HG03521 (cell line): ENCODE measurements around the gene CRELD1.
"Not testable (repeated sequence)": the region's sequence is repeated elsewhere in the genome, so short reads cannot be mapped to it uniquely, and the experiment has no call there.

ENCODE experiments used
- ATAC-seq: cut with Tn5 transposase; IDR thresholded peaks from one replicate; pipeline ENCODE4 v1.9.1; 2021; ENCODE audit warnings: mild to moderate bottlenecking, moderate library complexity; ENCODE audit not compliant: unreplicated experiment

CRELD1 gene

DNA sequence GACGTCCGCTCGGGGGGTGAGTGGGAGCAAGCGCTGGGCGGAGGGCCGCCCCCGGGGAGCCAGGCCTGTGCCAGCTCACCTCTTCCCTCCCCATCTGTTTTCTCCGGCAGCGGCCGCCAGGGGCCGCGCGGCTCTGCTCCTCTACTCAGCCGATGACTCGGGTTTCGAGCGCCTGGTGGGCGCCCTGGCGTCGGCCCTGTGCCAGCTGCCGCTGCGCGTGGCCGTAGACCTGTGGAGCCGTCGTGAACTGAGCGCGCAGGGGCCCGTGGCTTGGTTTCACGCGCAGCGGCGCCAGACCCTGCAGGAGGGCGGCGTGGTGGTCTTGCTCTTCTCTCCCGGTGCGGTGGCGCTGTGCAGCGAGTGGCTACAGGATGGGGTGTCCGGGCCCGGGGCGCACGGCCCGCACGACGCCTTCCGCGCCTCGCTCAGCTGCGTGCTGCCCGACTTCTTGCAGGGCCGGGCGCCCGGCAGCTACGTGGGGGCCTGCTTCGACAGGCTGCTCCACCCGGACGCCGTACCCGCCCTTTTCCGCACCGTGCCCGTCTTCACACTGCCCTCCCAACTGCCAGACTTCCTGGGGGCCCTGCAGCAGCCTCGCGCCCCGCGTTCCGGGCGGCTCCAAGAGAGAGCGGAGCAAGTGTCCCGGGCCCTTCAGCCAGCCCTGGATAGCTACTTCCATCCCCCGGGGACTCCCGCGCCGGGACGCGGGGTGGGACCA is 632 bp upstream of the CRELD1 start:
- peak; percentile 58 for ATAC-seq

DNA sequence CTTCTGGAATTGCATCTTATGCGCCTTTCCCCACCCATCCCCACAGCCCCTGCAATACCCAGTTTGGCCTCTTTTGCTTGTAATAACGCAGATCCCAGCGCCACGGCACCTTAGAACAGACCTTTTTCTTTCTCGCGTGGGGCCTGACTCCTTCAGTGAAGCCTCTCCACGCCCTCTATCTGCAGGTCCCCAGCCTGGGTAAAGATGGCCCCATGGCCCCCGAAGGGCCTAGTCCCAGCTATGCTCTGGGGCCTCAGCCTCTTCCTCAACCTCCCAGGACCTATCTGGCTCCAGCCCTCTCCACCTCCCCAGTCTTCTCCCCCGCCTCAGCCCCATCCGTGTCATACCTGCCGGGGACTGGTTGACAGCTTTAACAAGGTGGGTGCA is 594 bp downstream of the CRELD1 start:
- no peak for ATAC-seq

DNA sequence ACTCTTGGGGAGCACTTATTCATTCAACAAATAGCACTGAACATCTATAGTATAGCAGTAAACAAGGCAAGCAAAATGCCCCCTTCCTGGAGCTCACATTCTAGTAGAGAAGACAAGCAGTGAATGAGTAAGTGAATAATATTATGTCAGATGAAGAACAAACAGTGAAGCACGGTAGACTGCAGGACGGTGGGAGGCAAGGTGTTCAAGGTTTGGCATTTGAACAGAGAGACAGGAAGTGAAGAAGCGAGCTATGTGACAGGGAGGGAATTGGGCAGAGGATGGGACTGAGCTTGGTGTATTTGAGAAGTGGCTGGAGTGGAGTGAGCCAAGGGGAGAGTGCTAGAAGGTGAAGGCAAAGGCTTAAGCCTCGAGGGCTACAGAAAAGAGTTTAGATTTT is 1.4 kb downstream of the CRELD1 start:
- no peak for ATAC-seq

DNA sequence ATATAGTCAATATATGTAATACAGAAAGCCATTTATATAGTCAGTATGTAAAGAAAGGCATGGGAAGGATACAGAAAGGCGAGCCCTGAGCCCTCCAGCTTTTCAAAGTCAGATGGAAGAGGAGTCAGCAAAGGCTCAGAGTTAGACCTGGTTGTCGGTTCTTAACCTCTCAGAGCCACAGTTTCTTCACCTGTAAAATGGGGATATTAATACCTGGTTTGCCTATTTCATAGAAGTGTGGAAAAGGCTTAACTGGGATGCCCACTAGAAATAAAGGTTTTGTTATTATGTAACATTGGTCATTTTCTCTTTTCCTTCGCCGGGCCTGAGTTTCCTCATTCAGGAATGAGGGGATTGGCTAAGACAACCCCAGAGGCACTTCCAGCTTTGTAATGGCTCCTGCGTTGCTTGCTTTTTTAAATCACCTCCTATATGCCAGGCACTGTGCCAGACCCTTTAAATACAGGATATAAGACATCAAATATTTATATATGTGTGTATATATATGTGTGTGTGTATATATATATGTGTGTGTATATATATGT is 2.4 kb downstream of the CRELD1 start:
- ATAC-seq: no peak

DNA sequence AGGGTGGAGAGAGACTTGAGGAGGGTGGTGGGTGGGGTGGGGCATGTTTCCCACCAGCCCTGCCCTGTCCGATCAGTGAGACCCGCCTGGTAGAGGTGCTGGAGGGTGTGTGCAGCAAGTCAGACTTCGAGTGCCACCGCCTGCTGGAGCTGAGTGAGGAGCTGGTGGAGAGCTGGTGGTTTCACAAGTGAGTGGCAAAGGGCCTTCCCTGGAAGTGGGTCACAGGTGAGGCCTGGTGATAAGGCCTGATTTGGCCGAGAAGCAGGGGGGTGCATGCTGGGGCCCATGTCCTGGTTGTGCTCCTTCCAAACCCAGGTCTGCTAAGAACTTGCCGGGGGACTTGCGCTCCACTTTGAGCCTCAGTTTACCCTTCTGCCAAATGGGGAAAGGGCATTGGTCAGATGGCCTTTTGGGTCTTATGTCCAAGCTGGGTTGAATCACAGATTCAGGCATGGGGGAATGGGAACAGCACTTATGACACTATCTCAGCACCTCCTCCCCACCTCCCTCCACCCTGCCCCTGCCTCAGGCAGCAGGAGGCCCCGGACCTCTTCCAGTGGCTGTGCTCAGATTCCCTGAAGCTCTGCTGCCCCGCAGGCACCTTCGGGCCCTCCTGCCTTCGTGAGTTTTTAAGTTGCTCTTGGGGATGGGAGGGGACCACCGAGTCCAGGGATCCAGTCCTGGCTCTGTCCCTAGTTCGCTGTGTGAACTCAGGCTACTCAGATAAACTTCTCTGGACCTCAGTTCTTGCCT is 4.0 kb downstream of the CRELD1 start:
- ATAC-seq: no peak

DNA sequence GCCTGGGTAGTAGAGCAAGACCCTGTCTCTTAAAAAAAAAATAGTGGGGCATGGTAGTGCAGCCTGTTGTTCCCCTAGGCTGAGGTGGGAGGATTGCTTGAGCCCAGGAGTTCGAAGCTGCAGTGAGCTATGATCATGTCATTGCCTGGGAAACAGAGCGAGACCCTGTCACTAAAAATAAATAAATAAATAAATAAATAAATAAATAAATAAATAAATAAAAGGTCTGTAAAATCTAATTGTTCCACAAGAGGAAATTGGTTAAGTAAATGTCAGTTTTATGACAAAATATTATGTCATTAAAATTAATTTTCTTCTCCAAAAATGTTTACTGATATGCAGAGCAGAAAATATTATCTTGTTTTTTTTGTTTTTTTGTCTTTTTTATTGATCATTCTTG is 5.3 kb downstream of the CRELD1 start:
- no peak for ATAC-seq

DNA sequence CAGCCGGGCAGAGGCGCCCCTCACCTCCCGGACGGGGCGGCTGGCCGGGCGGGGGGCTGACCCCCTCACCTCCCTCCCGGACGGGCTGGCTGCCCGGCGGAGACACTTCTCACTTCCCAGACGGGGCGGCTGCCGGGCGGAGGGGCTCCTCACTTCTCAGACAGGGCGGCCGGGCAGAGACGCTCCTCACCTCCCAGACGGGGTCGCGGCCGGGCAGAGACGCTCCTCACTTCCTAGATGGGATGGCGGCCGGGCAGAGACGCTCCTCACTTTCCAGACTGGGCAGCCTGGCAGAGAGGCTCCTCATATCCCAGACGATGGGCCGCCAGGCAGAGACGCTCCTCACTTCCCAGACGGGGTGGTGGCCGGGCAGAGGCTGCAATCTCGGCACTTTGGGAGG is 6.3 kb downstream of the CRELD1 start:
- ATAC-seq: not testable (repeated sequence)

DNA sequence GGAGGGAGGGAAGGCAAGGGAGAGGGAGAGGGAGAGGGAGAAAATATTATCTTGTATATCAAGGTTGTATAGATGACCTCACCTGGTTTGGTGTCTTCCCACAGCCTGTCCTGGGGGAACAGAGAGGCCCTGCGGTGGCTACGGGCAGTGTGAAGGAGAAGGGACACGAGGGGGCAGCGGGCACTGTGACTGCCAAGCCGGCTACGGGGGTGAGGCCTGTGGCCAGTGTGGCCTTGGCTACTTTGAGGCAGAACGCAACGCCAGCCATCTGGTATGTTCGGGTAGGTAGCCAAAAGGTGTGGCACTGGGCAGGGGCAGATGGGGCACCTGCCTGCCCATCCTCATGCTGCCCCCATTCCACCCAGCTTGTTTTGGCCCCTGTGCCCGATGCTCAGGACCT is 7.1 kb downstream of the CRELD1 start:
- no peak for ATAC-seq

DNA sequence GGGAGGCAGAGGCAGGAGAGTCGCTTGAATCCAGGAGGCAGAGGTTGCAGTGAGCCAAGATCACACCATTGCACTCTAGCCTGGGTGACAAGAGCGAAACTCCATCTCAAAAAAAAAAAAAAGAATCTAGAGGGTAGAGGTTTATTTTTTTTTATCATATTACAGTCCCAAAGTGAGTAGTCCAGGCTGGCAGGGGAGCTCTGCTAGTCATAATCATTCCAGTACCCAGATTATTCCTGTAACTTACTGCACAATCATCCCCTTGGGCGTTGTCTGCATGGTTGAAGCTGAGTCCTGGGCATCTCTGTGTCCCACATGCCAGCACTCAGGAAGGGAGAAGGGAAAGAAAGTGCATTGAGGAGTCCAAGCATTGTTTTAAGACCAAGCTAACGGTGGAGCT is 8.5 kb downstream of the CRELD1 start:
- ATAC-seq: no peak

DNA sequence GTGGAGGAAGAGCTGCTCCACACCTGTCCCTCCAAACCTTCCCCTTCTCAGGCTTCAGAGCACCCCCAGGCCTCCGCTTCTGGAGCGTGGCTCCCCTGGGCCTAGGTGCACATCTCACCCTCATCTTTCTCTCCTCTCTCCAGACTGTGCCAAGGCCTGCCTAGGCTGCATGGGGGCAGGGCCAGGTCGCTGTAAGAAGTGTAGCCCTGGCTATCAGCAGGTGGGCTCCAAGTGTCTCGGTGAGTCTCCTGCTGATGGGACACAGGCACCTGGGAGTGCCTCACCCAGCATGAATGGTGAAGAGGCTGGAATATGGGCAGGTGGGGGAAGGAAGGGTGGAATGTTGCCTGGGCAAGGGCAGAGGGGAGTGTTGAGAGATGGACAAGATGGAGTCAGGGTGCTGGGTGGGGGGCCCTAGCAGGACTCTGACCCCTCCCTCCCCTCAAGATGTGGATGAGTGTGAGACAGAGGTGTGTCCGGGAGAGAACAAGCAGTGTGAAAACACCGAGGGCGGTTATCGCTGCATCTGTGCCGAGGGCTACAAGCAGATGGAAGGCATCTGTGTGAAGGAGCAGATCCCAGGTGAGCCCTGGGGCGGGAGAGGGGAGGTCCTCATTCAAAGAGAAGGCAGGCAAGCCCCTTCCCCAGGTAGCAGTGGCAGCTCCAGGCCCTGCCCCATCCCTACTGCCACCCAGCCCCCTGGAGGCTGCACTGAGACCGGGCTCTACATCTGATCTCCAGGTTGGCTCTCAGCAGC is 9.5 kb downstream of the CRELD1 start:
- ATAC-seq: no peak

DNA sequence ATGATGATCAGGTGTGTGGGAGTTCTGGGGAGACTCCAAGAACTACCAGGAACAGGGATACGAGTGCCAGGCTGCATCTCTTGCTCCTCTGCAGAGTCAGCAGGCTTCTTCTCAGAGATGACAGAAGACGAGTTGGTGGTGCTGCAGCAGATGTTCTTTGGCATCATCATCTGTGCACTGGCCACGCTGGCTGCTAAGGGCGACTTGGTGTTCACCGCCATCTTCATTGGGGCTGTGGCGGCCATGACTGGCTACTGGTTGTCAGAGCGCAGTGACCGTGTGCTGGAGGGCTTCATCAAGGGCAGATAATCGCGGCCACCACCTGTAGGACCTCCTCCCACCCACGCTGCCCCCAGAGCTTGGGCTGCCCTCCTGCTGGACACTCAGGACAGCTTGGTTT is 10.6 kb downstream of the CRELD1 start:
- no peak for ATAC-seq

DNA sequence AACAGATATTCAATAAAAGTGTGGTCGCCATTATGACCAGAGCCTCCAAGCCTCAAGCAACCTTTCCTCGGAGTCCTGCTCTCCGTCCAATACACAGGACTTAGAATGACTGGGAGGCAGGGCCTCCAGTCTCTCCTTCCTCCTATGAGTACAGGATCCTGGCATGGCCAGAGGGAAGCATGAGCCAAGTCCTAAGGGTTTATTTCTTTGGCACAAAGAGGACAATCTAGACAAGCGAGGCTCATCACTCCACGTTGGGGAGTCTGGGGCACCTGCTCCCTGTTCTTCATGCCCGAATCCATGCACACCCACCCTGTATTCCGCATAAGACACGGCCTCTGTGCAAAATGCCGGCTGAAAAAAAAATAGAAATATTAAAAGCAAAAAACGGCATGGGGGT is 11.7 kb downstream of the CRELD1 start:
- no peak for ATAC-seq

DNA sequence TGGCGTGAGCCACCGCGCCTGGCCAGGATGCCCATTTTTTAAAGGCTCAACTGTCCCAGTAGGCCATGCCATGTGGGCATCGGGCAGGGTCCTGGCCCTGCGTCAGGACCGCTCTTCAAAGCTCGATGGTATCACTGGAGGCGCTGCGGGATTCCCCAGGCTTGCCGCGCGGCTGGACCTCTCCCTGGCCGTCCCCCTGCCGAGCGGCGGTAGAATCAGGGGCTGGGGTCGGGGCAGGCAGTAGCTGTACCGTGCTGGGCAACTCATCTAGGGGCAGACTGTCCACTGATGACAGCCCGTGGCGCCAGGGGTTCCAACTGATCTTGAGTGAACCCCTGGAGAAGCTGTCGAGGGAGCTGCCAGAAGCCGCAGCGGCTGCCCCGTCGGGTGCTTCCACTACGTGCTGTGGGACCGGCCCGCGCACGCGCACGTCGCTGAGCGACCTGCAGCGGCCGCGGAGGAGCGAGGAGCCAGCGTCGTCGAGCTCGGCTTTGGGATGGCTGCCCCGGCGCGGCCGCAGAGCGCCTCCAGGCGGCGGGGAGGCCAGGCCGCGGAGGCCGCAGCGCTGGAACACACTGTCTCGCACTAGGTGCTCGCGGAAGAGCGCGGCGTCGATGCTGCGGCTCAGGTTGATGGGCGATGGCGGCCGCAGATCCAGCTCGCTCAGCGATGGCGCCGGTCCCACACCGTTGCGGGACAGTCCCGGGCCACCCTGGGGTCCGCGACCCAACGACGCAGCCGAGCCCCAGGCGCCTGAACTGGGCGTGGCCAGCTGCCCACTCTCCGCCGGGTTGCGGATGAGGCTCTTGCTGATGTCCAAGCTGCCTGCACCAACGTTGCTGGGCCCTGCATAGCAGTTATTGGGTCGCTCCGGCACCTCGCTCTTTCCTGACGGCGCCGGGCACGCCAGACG is 12.7 kb downstream of the CRELD1 start:
- ATAC-seq: no peak

DNA sequence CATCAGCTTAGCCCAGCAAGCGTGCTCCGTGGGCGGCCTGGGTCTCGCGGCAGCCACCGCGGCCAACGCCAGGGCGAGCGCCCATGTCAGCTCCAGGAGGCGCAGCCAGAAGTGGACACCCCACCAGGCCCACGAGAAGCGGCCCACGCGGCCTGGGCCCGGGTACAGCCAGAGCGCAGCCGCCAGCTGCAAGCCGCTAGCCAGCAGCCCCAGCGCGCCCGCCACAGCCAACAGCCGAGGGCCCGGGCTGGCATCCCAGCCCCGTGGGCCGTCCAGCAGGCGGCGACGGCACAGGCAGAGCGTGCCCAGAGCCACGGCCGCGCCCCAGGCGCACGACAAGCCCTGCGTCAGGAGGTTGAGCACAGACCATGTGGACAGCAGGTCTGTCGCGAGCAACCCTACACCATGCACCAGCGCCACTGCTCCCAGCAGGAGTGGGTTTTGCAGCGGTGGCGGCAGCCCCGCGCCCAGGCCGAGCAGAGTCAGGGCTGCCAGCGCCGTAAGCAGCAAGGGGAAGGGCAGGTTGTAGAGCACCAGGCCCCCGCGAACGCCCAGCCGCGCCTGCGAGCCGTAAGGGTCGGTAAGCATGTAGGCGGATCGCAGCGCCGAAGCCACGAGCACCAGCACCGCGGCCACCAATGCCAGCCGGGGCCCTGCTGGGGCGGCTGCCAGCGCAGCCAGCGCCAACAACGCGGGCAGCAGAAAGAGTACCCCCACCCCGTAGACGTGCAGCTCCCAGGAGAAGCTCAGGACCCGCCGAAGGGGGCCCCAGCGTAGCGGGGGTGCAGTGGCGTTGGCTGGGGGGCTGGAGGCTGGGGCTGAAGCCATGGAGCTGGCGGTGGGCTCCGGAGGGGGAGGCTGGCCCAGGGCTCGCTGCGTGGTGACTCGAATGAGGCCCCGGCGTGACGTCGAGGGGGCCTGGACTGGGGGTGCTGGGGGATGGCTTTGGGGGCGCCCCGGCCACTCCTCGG is 13.7 kb downstream of the CRELD1 start:
- no peak for ATAC-seq

DNA sequence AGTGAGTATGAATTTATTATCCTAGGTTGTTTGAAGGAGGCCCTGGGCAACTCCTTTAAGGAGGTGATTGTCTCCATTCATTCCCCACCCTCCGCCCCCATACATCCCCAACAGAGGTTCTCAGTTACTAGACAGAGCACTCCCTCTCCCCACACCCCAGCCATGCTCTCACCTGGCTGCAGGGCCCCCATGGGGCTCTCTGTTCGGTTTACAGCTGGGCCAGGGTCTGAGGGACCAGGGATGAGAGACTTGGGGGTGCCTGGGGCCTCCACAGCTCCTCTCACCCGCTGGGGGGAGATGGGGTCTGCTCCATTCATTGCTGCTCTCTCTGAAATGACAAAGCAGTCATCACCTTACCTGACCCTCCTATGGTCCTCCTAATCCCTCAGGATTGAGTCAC is 15.0 kb downstream of the CRELD1 start:
- no peak for ATAC-seq

DNA sequence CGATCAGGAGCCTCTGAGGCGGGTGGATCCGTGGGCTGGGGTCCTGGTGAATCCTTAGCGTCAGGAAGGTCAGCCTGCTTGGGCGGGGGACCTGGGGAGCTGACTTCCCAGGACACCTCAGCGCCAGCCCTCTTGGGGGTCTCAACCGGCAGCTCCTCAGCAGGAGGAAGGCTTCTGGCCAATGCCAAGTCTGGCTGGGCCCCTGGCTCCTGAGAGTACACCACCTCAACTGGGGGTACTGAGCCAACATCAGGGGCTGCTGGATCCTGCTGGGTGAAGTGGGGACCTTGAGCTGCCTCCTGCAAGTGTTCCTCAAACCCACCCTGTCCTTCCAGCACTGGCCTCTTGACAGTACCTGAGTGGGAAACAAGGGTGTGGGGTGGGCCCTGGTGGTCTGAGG is 15.5 kb downstream of the CRELD1 start:
- no peak for ATAC-seq

DNA sequence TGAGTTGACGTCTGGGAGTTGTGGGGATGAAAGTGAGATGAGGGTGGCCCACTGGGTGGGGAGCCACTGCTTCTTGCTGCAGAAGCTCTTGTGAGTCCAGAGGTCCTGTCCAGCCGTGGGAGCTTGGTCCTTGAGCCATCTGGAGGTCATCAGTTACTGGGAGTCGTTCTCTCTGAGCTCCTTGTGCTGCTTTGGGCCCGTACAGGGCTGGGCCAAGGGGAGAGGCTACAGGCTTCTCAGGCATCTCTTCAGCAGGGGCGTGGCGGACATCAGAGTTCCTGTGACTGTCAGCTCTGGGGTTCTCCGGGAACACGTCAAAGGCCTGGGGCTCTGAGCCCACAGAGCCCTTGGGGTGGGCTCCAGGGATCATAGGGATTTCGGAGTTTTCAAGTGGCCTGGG is 16.0 kb downstream of the CRELD1 start:
- no peak for ATAC-seq

DNA sequence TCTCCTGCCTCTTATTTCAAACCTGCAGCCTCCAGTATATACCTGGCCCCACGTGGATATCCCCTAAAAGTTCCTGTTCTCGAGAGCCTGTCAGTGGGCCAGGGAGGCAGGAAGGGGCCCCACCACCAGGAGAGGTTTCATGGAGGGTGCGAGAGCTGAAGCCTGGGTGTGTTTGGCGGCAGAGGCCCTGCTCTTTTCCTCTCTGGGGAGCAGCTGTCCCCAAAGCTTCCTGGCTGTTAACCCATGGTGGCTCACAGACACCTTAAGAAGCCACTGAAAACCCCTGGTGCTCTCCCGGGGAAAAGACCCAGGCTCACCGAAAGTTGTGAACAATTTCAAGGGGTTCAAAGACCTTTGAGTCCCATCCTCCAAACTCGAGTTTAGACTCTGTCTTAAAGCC is 17.5 kb downstream of the CRELD1 start:
- no peak for ATAC-seq

DNA sequence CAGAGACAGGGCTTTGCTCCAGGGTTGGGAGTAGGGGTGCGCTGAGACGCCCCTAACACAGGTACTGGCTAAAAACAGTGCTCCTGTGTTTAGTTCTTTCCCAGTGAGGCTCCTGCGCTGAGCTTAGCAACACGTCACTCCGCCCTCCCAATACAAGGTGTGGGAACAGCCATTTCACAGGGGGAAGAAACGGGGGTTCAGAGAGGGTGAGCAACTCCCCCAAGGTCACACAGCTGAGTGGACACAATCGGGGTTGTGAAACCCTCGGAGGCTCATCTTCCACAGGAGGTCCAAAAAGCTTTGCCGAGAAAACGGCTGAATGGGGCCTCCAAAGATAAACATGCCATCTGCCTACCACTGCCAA is 17.9 kb downstream of the CRELD1 start:
- ATAC-seq: no peak
